CD14-positive monocyte (primary cell): ENCODE results near the gene TNFRSF13B. TPM values are rescaled to one million over a fixed set of nuclear protein-coding genes. Genes with fewer than 3 reads are reported as not detected.

Source experiments
- DNase-seq, 3 donors: peaks; one replicate each; pipeline ENCODE4 v3.0.0-alpha.2; 2011 to 2022
- H2AFZ ChIP-seq: 2 replicates; pipeline ENCODE4 v1.6.0; 2012; ENCODE audit warnings: mild to moderate bottlenecking, low read depth, low read length, inconsistent platforms; ENCODE audit not compliant: insufficient read depth, poor library complexity, severe bottlenecking
- H3K27ac ChIP-seq, 2 donors: 1 replicate in 1 of 2; 2 replicates in 1 of 2; pipeline ENCODE4 v1.5.1; 2012 to 2013; ENCODE audit warnings: low read length in 2 of 2, control low read depth in 1 of 2, inconsistent platforms in 1 of 2, low read depth in 1 of 2, mild to moderate bottlenecking in 1 of 2
- H3K27me3 ChIP-seq, 2 donors: one replicate each; pipeline versions ENCODE4 v1.6.0 to v1.6.1; 2011 to 2013; ENCODE audit warnings: low read length in 2 of 2; ENCODE audit not compliant: control insufficient read depth in 2 of 2, insufficient read depth in 2 of 2
- H3K36me3 ChIP-seq, 2 donors: replicated peaks in 1 of 2; 1 replicate in 1 of 2; 2 replicates in 1 of 2; pipeline versions ENCODE4 v1.5.1 to v1.6.1; 2012 to 2013; ENCODE audit warnings: low read length in 2 of 2, control low read depth in 1 of 2, inconsistent platforms in 1 of 2, mild to moderate bottlenecking in 1 of 2; ENCODE audit not compliant: insufficient read depth in 2 of 2, control insufficient read depth in 1 of 2
- H3K4me1 ChIP-seq, 2 donors: 1 replicate in 1 of 2; 2 replicates in 1 of 2; pipeline versions ENCODE4 v1.5.1 to v1.6.1; 2012 to 2013; ENCODE audit warnings: low read length in 2 of 2, control low read depth in 1 of 2, inconsistent platforms in 1 of 2, mild to moderate bottlenecking in 1 of 2, moderate library complexity in 1 of 2; ENCODE audit not compliant: insufficient read depth in 2 of 2, control insufficient read depth in 1 of 2
- H3K4me2 ChIP-seq: replicated peaks from 2 replicates; pipeline ENCODE3; 2012; ENCODE audit warnings: low read length, moderate library complexity, mild to moderate bottlenecking; ENCODE audit not compliant: poor library complexity, severe bottlenecking; ENCODE audit errors: extremely low read depth
- H3K4me3 ChIP-seq, 3 experiments: fragments of 200-600 bp in 1 of 3; sonication (generic) in 1 of 3; replicated peaks in 1 of 3; 1 replicate in 2 of 3; 2 replicates in 1 of 3; pipeline ENCODE4 v1.5.1; 2011 to 2013; ENCODE audit warnings: low read length in 3 of 3, mild to moderate bottlenecking in 3 of 3, control low read depth in 2 of 3, low read depth in 2 of 3, inconsistent platforms in 1 of 3, moderate library complexity in 1 of 3
- H3K79me2 ChIP-seq: 2 replicates; pipeline ENCODE4 v1.6.0; 2012; ENCODE audit warnings: mild to moderate bottlenecking, control low read depth, inconsistent platforms, low read length, moderate library complexity; ENCODE audit not compliant: insufficient read depth
- H3K9ac ChIP-seq: 2 replicates; pipeline ENCODE4 v1.6.0; 2017; ENCODE audit warnings: low read length, mild to moderate bottlenecking; ENCODE audit not compliant: insufficient read depth, poor library complexity, severe bottlenecking
- H3K9me3 ChIP-seq, 2 donors: replicated peaks in 1 of 2; 1 replicate in 1 of 2; 2 replicates in 1 of 2; pipeline versions ENCODE4 v1.5.1 to v1.6.1; 2012 to 2013; ENCODE audit warnings: low read length in 2 of 2, control low read depth in 1 of 2; ENCODE audit not compliant: control insufficient read depth in 1 of 2, insufficient read depth in 1 of 2
- H4K20me1 ChIP-seq: 2 replicates; pipeline ENCODE4 v1.6.0; 2012; ENCODE audit warnings: mild to moderate bottlenecking, low read length, control low read depth, moderate library complexity; ENCODE audit not compliant: insufficient read depth
- H3K27ac Mint-ChIP-seq, 7 donors: one replicate each; pipeline ENCODE4 v1.8.0; 2020; ENCODE audit warnings: mild to moderate bottlenecking in 7 of 7, mixed read lengths in 7 of 7, moderate library complexity in 6 of 7, inconsistent platforms in 2 of 7
- H3K27me3 Mint-ChIP-seq, 3 donors: one replicate each; pipeline ENCODE4 v1.8.0; 2021 to 2022; ENCODE audit warnings: low read depth in 3 of 3, mild to moderate bottlenecking in 3 of 3, mixed read lengths in 3 of 3, moderate library complexity in 3 of 3, inconsistent platforms in 1 of 3
- H3K36me3 Mint-ChIP-seq, 2 donors: one replicate each; pipeline ENCODE4 v1.8.0; 2020; ENCODE audit warnings: mixed read lengths in 2 of 2, inconsistent platforms in 1 of 2, mild to moderate bottlenecking in 1 of 2
- H3K4me1 Mint-ChIP-seq: one replicate; pipeline ENCODE4 v1.8.0; 2020; ENCODE audit warnings: mild to moderate bottlenecking, mixed read lengths
- H3K4me3 Mint-ChIP-seq, 2 donors: one replicate each; pipeline ENCODE4 v1.8.0; 2020; ENCODE audit warnings: mild to moderate bottlenecking in 2 of 2, mixed read lengths in 2 of 2, moderate library complexity in 1 of 2
- H3K9me3 Mint-ChIP-seq, 7 donors: one replicate each; pipeline ENCODE4 v1.8.0; 2020 to 2022; ENCODE audit warnings: mixed read lengths in 7 of 7, mild to moderate bottlenecking in 6 of 7, moderate library complexity in 6 of 7, inconsistent platforms in 2 of 7
- CTCF ChIP-seq: fragments of 200-600 bp; IDR thresholded peaks from one replicate; pipeline ENCODE4 v1.8.0; 2022; ENCODE audit warnings: antibody characterized with exemption, mild to moderate bottlenecking
- WGBS: methylation state at CpG from one replicate; pipeline ENCODE4 v1.1.5; 2013; ENCODE audit warnings: missing lambda C conversion rate; ENCODE audit not compliant: insufficient coverage; 5-methylcytosine and 5-hydroxymethylcytosine counted together
- intact Hi-C, 2 donors: fragments of 100-400 bp; cut with micrococcal nuclease; formaldehyde crosslinking; loops; one replicate each; pipeline versions ENCODE4 v1.15.0 to v1.15.1; 2023
- polyA plus RNA-seq, 3 donors: library from polyadenylated mRNA; depleted of rRNA in 1 of 3; unstranded in 2 of 3; stranded (reverse) in 1 of 3; fragments of 300-500 nt in 2 of 3; fragments of >200 nt in 1 of 3; fragmentation: Illumina TruSeq in 2 of 3; gene quantifications; 1 replicate in 2 of 3; 2 replicates in 1 of 3; pipeline ENCODE4 v1.2.3, GENCODE V29; 2012 to 2021

Gene TNFRSF13B
- polyA plus RNA-seq, 3 donors, result 0.21 to 0.47 TPM; not detected in 1

- H3K9me3 Mint-ChIP-seq, result no peaks in the 10 kb centered on the region
- Histone ChIP-seq H3K4me2 (no peak overlapping the region), H3K36me3 (no peaks in the 10 kb centered on the region), H3K27me3 (no peaks in the 10 kb centered on the region), H2AFZ (no peak overlapping the region), H3K79me2 (no peaks in the 10 kb centered on the region), H3K9ac (no peak overlapping the region), H3K4me3 (no peak overlapping the region), H3K27ac (no peak overlapping the region), H3K9me3 (no peaks in the 10 kb centered on the region), H3K4me1 (no peaks in the 10 kb centered on the region), H4K20me1 (no peaks in the 10 kb centered on the region)
- no peaks in the 10 kb centered on the region for H3K4me1 Mint-ChIP-seq
- 75% methylated on average over 17 of the region's 18 CpGs for WGBS
- DNase-seq, result no peak
- H3K27ac Mint-ChIP-seq, result no peak overlapping the region
- intact Hi-C loops, result no loop called here
- H3K27me3 Mint-ChIP-seq, result peaks cover 2 to 14% (median 14%) of the 10 kb centered on the region in 3 donors
- no peak for TF ChIP-seq CTCF
- no peaks in the 10 kb centered on the region for H3K36me3 Mint-ChIP-seq
- H3K4me3 Mint-ChIP-seq, result no peak overlapping the region
Observed at GRCh38 chr17:16940116-16940881, 31.6 kb downstream of the TNFRSF13B start.

DNA sequence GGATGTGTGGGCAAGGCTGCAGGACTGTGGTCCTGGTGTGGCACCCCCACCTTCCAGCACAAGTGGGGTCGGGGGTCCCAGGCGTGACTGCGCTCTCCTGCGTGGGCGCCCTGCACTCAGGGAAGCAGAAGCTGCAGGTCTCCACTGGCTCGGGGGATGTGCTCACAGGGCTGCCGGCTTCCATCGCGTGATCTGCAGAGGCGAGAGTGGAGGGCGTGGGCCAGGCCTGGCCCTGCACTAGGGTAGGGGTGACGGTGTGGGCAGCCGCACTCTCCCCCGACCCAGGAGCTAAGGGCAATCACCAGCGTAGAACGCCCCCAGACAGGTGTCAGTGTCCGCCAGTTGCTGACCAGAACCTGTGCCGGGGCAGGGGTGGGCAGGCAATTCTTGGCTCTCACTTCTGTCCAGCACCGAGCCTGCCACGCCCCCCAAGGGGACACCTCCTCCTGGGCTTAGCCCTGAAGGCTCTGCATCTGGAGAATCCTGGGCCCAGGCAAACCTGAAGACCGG lies 32.3 kb downstream of the TNFRSF13B start:
- Histone ChIP-seq H3K9ac (no peak overlapping the region), H4K20me1 (no peaks in the 10 kb centered on the region), H3K27me3 (no peaks in the 10 kb centered on the region), H3K4me2 (no peak overlapping the region), H2AFZ (no peak overlapping the region), H3K4me3 (no peak overlapping the region), H3K79me2 (no peaks in the 10 kb centered on the region), H3K36me3 (no peaks in the 10 kb centered on the region), H3K4me1 (no peaks in the 10 kb centered on the region), H3K9me3 (no peaks in the 10 kb centered on the region), H3K27ac (no peak overlapping the region)
- Mint-ChIP-seq H3K4me3 (no peak overlapping the region), H3K36me3 (no peaks in the 10 kb centered on the region), H3K9me3 (no peaks in the 10 kb centered on the region), H3K4me1 (no peaks in the 10 kb centered on the region), H3K27me3 (peaks cover 2 to 14% (median 14%) of the 10 kb centered on the region in 3 donors), H3K27ac (no peak overlapping the region)
- no peak for DNase-seq
- TF ChIP-seq CTCF, result no peak
- intact Hi-C loops, result no loop called here
- 85% methylated on average over 21 of the region's 21 CpGs for WGBS
